DOHH2 (cell line): ENCODE measurements around the gene SFTPA2.
"Not testable (repeated sequence)": the region's sequence is repeated elsewhere in the genome, so short reads cannot be mapped to it uniquely, and the experiment has no call there.

Experiments used
- EZH2phosphoT487 ChIP-seq: fragments of 200-600 bp; sonication (generic); IDR thresholded peaks from 2 replicates; pipeline ENCODE4 v1.6.1; 2017; ENCODE audit warnings: borderline replicate concordance, mild to moderate bottlenecking, antibody characterized with exemption, low read length, moderate library complexity, mixed read lengths
- TF ChIP-seq, protein P1 (sequence below): fragments of 200-600 bp; sonication (generic); IDR thresholded peaks from one replicate; pipeline ENCODE4 v1.5.1; 2014; ENCODE audit warnings: antibody characterized with exemption, mild to moderate bottlenecking, low read depth, low read length; ENCODE audit not compliant: poor library complexity, severe bottlenecking

- TF ChIP-seq, protein P1, sequence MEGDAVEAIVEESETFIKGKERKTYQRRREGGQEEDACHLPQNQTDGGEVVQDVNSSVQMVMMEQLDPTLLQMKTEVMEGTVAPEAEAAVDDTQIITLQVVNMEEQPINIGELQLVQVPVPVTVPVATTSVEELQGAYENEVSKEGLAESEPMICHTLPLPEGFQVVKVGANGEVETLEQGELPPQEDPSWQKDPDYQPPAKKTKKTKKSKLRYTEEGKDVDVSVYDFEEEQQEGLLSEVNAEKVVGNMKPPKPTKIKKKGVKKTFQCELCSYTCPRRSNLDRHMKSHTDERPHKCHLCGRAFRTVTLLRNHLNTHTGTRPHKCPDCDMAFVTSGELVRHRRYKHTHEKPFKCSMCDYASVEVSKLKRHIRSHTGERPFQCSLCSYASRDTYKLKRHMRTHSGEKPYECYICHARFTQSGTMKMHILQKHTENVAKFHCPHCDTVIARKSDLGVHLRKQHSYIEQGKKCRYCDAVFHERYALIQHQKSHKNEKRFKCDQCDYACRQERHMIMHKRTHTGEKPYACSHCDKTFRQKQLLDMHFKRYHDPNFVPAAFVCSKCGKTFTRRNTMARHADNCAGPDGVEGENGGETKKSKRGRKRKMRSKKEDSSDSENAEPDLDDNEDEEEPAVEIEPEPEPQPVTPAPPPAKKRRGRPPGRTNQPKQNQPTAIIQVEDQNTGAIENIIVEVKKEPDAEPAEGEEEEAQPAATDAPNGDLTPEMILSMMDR: not testable (repeated sequence)
- TF ChIP-seq EZH2phosphoT487: not testable (repeated sequence)
Measured at GRCh38 chr10:79533142-79533902, 26.9 kb downstream of the SFTPA2 start.
